Measurements from ENCODE around the gene TRAF3.
A peak's percentile ranks its signal among the peaks of the same experiment; 100 is the strongest.
"Not testable (repeated sequence)": the region's sequence is repeated elsewhere in the genome, so short reads cannot be mapped to it uniquely, and the experiment has no call there.

The TRAF3 gene

GRCh38 chr14:102891556-102891955 lies 114.3 kb downstream of the TRAF3 start:
- DNase-seq (ENCODE audit: low read depth), result peak; percentile 28

- no peak for DNase-seq (ENCODE audit: low read depth)
These were observed 115.4 kb downstream of the TRAF3 start for GRCh38 chr14:102892651-102893050.

- peak; percentile 95 for DNase-seq (ENCODE audit: low read depth)
These were observed 116.2 kb downstream of the TRAF3 start for GRCh38 chr14:102893452-102893851.

- not testable (repeated sequence) for DNase-seq (ENCODE audit: low read depth)
These were observed 119.5 kb downstream of the TRAF3 start for GRCh38 chr14:102896735-102897134.

GRCh38 chr14:102897299-102898027 lies 120.2 kb downstream of the TRAF3 start:
- DNase-seq (ENCODE audit: low read depth), result no peak

- DNase-seq (ENCODE audit: low read depth), result no peak
These were observed 121.0 kb downstream of the TRAF3 start for GRCh38 chr14:102898298-102898697.

- no peak for DNase-seq (ENCODE audit: low read depth)
These were observed 121.7 kb downstream of the TRAF3 start for GRCh38 chr14:102898776-102899515.

- no peak for DNase-seq (ENCODE audit: low read depth)
These were observed 122.3 kb downstream of the TRAF3 start for GRCh38 chr14:102899516-102899900.

- DNase-seq (ENCODE audit: low read depth), result no peak
These were observed 123.7 kb downstream of the TRAF3 start for GRCh38 chr14:102900631-102901571.

GRCh38 chr14:102901633-102902032 lies 124.4 kb downstream of the TRAF3 start:
- DNase-seq (ENCODE audit: low read depth), result no peak

- no peak for DNase-seq (ENCODE audit: low read depth)
These were observed 124.8 kb downstream of the TRAF3 start for GRCh38 chr14:102902086-102902485.

GRCh38 chr14:102902523-102903247 lies 125.4 kb downstream of the TRAF3 start:
- DNase-seq (ENCODE audit: low read depth), result no peak

GRCh38 chr14:102903248-102903888 lies 126.1 kb downstream of the TRAF3 start:
- DNase-seq (ENCODE audit: low read depth), result no peak

GRCh38 chr14:102903889-102904512 lies 126.8 kb downstream of the TRAF3 start:
- DNase-seq (ENCODE audit: low read depth), result no peak

GRCh38 chr14:102905116-102906108 lies 128.2 kb downstream of the TRAF3 start:
- no peak for DNase-seq (ENCODE audit: low read depth)

GRCh38 chr14:102906616-102907302 lies 129.5 kb downstream of the TRAF3 start:
- no peak for DNase-seq (ENCODE audit: low read depth)

- no peak for DNase-seq (ENCODE audit: low read depth)
These were observed 130.1 kb downstream of the TRAF3 start for GRCh38 chr14:102907303-102907844.

GRCh38 chr14:102907980-102908730 lies 130.9 kb downstream of the TRAF3 start:
- no peak for DNase-seq (ENCODE audit: low read depth)
